Endothelial cell of umbilical vein (primary cell): ENCODE results near the gene APOBEC3C. TPM values are rescaled to one million over a fixed set of nuclear protein-coding genes. Genes with fewer than 3 reads are reported as not detected.

Experiments used
- BruUV-seq: library from RNA; stranded (reverse); fragments of 400-500 nt; replicated peaks from 2 replicates; lab custom pipeline; 2021; lab: Mats Ljungman, UMichigan
- CTCF ChIA-PET: fragments of 300-600, 350-600 bp; sonication (Branson Sonifier 250); formaldehyde crosslinking; loops from one replicate; lab custom pipeline; 2021; ENCODE audit warnings: antibody characterized with exemption, inconsistent platforms; lab: Charles Lee
- POLR2A ChIA-PET: fragments of 300-600, 350-600 bp; sonication (Branson Sonifier 250); formaldehyde crosslinking; loops from one replicate; lab custom pipeline; 2021; ENCODE audit warnings: antibody characterized with exemption, inconsistent platforms; lab: Charles Lee
- DNase-seq: peaks from one replicate; pipeline ENCODE4 v3.0.0-alpha.2; 2011; ENCODE audit warnings: low read depth, low spot score
- FAIRE-seq: peaks from 2 replicates; lab custom pipeline; 2011; peaks lifted over from hg19 to GRCh38; lab: Jason Lieb, UNC
- H2AFZ ChIP-seq: 2 replicates; pipeline ENCODE4 v1.6.0; 2012; ENCODE audit warnings: low read depth, low read length, control low read depth, inconsistent platforms
- H3K27ac ChIP-seq: 2 replicates; pipeline ENCODE4 v1.5.1; 2011; ENCODE audit warnings: low read depth, mild to moderate bottlenecking, control low read depth, low read length, moderate library complexity; ENCODE audit not compliant: insufficient read depth
- H3K27me3 ChIP-seq, 2 experiments: 2 replicates each; pipeline versions ENCODE4 v1.6.0 to v1.6.1; 2011; ENCODE audit warnings: low read length in 2 of 2, mixed read lengths in 1 of 2; ENCODE audit not compliant: control insufficient read depth in 2 of 2, insufficient read depth in 2 of 2
- H3K36me3 ChIP-seq, 2 experiments: 2 replicates in 1 of 2; 3 replicates in 1 of 2; pipeline ENCODE4 v1.5.1; 2011; ENCODE audit warnings: low read length in 2 of 2, mild to moderate bottlenecking in 1 of 2, moderate library complexity in 1 of 2; ENCODE audit not compliant: control insufficient read depth in 2 of 2, insufficient read depth in 2 of 2; ENCODE audit errors: extremely low read depth in 1 of 2
- H3K4me1 ChIP-seq: 3 replicates; pipeline ENCODE4 v1.5.1; 2011; ENCODE audit warnings: mild to moderate bottlenecking, low read length; ENCODE audit not compliant: control insufficient read depth, insufficient read depth; ENCODE audit errors: extremely low read depth
- H3K4me2 ChIP-seq: 2 replicates; pipeline ENCODE4 v1.6.1; 2011; ENCODE audit warnings: low read length, control low read depth, mixed read lengths; ENCODE audit not compliant: insufficient read depth
- H3K4me3 ChIP-seq, 3 experiments: fragments of 200-600 bp in 1 of 3; sonication (generic), shearing (Covaris generic) in 1 of 3; replicated peaks in 1 of 3; 2 replicates each; pipeline ENCODE4 v1.5.1; 2011 to 2016; ENCODE audit warnings: control low read depth in 3 of 3, low read length in 3 of 3, mild to moderate bottlenecking in 2 of 3, inconsistent platforms in 1 of 3, low read depth in 1 of 3, moderate library complexity in 1 of 3; ENCODE audit not compliant: insufficient read depth in 1 of 3
- H3K79me2 ChIP-seq: 2 replicates; pipeline ENCODE4 v1.6.0; 2012; ENCODE audit warnings: low read length, inconsistent platforms; ENCODE audit not compliant: control insufficient read depth, insufficient read depth
- H3K9ac ChIP-seq: replicated peaks from 2 replicates; pipeline ENCODE3; 2011; ENCODE audit warnings: low read length, control low read depth; ENCODE audit not compliant: insufficient read depth; ENCODE audit errors: extremely low read depth
- H3K9me1 ChIP-seq: replicated peaks from 3 replicates; pipeline ENCODE4 v1.6.0; 2011; ENCODE audit warnings: mild to moderate bottlenecking, low read length; ENCODE audit not compliant: control insufficient read depth, insufficient read depth; ENCODE audit errors: extremely low read depth
- H3K9me3 ChIP-seq: replicated peaks from 2 replicates; pipeline ENCODE4 v1.5.1; 2012; ENCODE audit warnings: low read length, inconsistent platforms; ENCODE audit not compliant: control insufficient read depth, insufficient read depth
- H4K20me1 ChIP-seq: replicated peaks from 2 replicates; pipeline ENCODE3; 2011; ENCODE audit warnings: mild to moderate bottlenecking, low read length; ENCODE audit not compliant: control insufficient read depth, insufficient read depth; ENCODE audit errors: extremely low read depth
- EZH2 ChIP-seq: IDR thresholded peaks from 2 replicates; pipeline ENCODE4 v1.6.1; 2012; ENCODE audit warnings: borderline replicate concordance, low read depth, mild to moderate bottlenecking, moderate library complexity, low read length, inconsistent platforms; ENCODE audit not compliant: severe bottlenecking
- FOS ChIP-seq: IDR thresholded peaks from 2 replicates; pipeline ENCODE4 v1.6.1; 2011; ENCODE audit warnings: mild to moderate bottlenecking, low read length, moderate library complexity, borderline replicate concordance; ENCODE audit not compliant: insufficient read depth
- GATA2 ChIP-seq: IDR thresholded peaks from 2 replicates; pipeline ENCODE4 v1.7.0; 2011; ENCODE audit warnings: low read depth, mild to moderate bottlenecking, moderate library complexity, mixed read lengths, low read length; ENCODE audit not compliant: insufficient read length, insufficient read depth
- JUN ChIP-seq: IDR thresholded peaks from 2 replicates; pipeline ENCODE4 v1.6.1; 2011; ENCODE audit warnings: borderline replicate concordance, low read depth; ENCODE audit not compliant: insufficient read length, insufficient read depth
- MAX ChIP-seq: IDR thresholded peaks from 2 replicates; pipeline ENCODE4 v1.6.1; 2011; ENCODE audit not compliant: insufficient read depth, insufficient read length
- dilution Hi-C: fragments of 300-500 bp; cut with MboI; formaldehyde crosslinking; loops from one replicate; pipeline ENCODE4 v1.15.0; 2019; ENCODE audit warnings: low sequenced_read_pairs; ENCODE audit not compliant: extremely low pct_ligation_motif_present
- intact Hi-C: fragments of 100-400 bp; cut with micrococcal nuclease; formaldehyde crosslinking; loops from one replicate; pipeline ENCODE4 v1.10.0; 2022
- polyA plus RNA-seq, 4 experiments: library from polyadenylated mRNA; depleted of rRNA in 3 of 4; stranded (reverse) in 3 of 4; unstranded in 1 of 4; fragments of >200 nt; gene quantifications; 2 replicates each; pipeline versions ENCODE4 v1.2.1 to v1.2.3, GENCODE V29; 2011 to 2012; ENCODE audit warnings: missing spikeins in 1 of 4
- total RNA-seq: library from RNA; stranded (reverse); gene quantifications from 2 replicates; pipeline ENCODE4 v1.2.3, GENCODE V29; 2021
- TF ChIP-seq, protein P1 (sequence below), 2 donors: IDR thresholded peaks; 1 replicate in 1 of 2; 2 replicates in 1 of 2; pipeline ENCODE4 v1.5.1; 2011; ENCODE audit warnings: low read length in 2 of 2, mild to moderate bottlenecking in 2 of 2, moderate library complexity in 2 of 2, control low read depth in 1 of 2, inconsistent platforms in 1 of 2, low read depth in 1 of 2; ENCODE audit not compliant: insufficient read depth in 1 of 2; ENCODE audit errors: extremely low read depth in 1 of 2

The APOBEC3C gene
- total and polyA plus RNA-seq, 2 donors (not counting 3 experiments of a cell fraction or from before 2014, with no cell fraction given), result 7.6 to 10.6 TPM

GRCh38 chr22:39003165-39003638 lies 10.9 kb upstream of the APOBEC3C start:
- Histone ChIP-seq H3K9ac (no peak overlapping the region), H3K79me2 (no peaks in the 10 kb centered on the region), H3K4me1 (no peaks in the 10 kb centered on the region), H4K20me1 (no peaks in the 10 kb centered on the region), H3K4me3 (no peak overlapping the region), H3K36me3 (no peaks in the 10 kb centered on the region), H3K9me1 (no peaks in the 10 kb centered on the region), H2AFZ (peak overlapping the region; percentile 77), H3K27me3 (no peaks in the 10 kb centered on the region), H3K9me3 (no peaks in the 10 kb centered on the region), H3K4me2 (no peak overlapping the region), H3K27ac (no peak overlapping the region)
- intact Hi-C loops (loop anchor here (1.0 to 10.0 kb wide), 4 partner anchors 30 to 312 kb away; partner anchors contain the start of gene RPL3), dilution Hi-C loops (no loop called here)
- CTCF ChIA-PET, result interaction anchor here (0.7 to 8.1 kb wide), 29 partner anchors 10 to 950 kb away, joined by 3 to 208 read pairs (median 4); partner anchors contain the start of genes APOBEC3B and CBX6
- BruUV-seq, result no TSS peak
- TF ChIP-seq, protein P1, sequence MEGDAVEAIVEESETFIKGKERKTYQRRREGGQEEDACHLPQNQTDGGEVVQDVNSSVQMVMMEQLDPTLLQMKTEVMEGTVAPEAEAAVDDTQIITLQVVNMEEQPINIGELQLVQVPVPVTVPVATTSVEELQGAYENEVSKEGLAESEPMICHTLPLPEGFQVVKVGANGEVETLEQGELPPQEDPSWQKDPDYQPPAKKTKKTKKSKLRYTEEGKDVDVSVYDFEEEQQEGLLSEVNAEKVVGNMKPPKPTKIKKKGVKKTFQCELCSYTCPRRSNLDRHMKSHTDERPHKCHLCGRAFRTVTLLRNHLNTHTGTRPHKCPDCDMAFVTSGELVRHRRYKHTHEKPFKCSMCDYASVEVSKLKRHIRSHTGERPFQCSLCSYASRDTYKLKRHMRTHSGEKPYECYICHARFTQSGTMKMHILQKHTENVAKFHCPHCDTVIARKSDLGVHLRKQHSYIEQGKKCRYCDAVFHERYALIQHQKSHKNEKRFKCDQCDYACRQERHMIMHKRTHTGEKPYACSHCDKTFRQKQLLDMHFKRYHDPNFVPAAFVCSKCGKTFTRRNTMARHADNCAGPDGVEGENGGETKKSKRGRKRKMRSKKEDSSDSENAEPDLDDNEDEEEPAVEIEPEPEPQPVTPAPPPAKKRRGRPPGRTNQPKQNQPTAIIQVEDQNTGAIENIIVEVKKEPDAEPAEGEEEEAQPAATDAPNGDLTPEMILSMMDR (IDR thresholded peaks at IDR 0.05; ENCODE audit: extremely low read depth in 1 of 2, insufficient read depth in 1 of 2, low read depth in 1 of 2, low read length in 2 of 2), result peak; percentile 67 to 72
- TF ChIP-seq MAX, result no peak
- TF ChIP-seq EZH2, result no peak
- TF ChIP-seq JUN, result no peak
- POLR2A ChIA-PET, result no interaction called here
- peak; percentile 89 for FAIRE-seq
- peak; percentile 83 for DNase-seq

GRCh38 chr22:39007177-39007576 lies 6.9 kb upstream of the APOBEC3C start:
- Histone ChIP-seq H3K9me3 (no peaks in the 10 kb centered on the region), H3K36me3 (no peaks in the 10 kb centered on the region), H4K20me1 (no peaks in the 10 kb centered on the region), H3K79me2 (no peaks in the 10 kb centered on the region), H3K27me3 (no peaks in the 10 kb centered on the region), H2AFZ (no peak overlapping the region), H3K27ac (no peak overlapping the region), H3K9ac (no peak overlapping the region), H3K4me2 (no peak overlapping the region), H3K9me1 (no peaks in the 10 kb centered on the region), H3K4me1 (no peaks in the 10 kb centered on the region), H3K4me3 (no peak overlapping the region)
- no peak for FAIRE-seq
- BruUV-seq, result no TSS peak
- dilution Hi-C loops (no loop called here), intact Hi-C loops (loop anchor here (1.0 to 10.0 kb wide), 2 partner anchors 111 to 308 kb away; partner anchors contain the start of gene RPL3)
- ChIA-PET CTCF (interaction anchor here (1.4 to 8.1 kb wide), 9 partner anchors 36 to 297 kb away, joined by 3 to 70 read pairs (median 4); no protein-coding TSS in a partner anchor), POLR2A (no interaction called here)
- no peak for DNase-seq
- TF ChIP-seq GATA2 (no peak), MAX (no peak), FOS (no peak)
